HepG2 (cell line): Measurements from ENCODE around the gene HES7. TPM values are rescaled to one million over a fixed set of nuclear protein-coding genes. Genes with fewer than 3 reads are reported as not detected.

Experiments used
- AGO2 ChIP-seq: fragments of 200-400 bp; formaldehyde crosslinking; optimal IDR thresholded peaks from 2 replicates; pipeline ENCODE3; 2017; ENCODE audit warnings: mild to moderate bottlenecking, low read depth, low read length, moderate library complexity
- AKAP8 ChIP-seq: sonication (generic); formaldehyde crosslinking; IDR thresholded peaks from 2 replicates; pipeline ENCODE4 v1.5.1; 2020; ENCODE audit warnings: mild to moderate bottlenecking, missing genetic modification reagents
- ARNT2 ChIP-seq: sonication (generic); formaldehyde crosslinking; IDR thresholded peaks from 2 replicates; pipeline ENCODE4 v1.8.0; 2022; ENCODE audit warnings: mild to moderate bottlenecking, low read depth, missing genetic modification reagents, moderate library complexity
- ATF3 ChIP-seq: sonication (generic); formaldehyde crosslinking; IDR thresholded peaks from 2 replicates; pipeline ENCODE4 v1.4.0; 2020; ENCODE audit warnings: missing genetic modification reagents
- BCL3 ChIP-seq: sonication (generic); formaldehyde crosslinking; IDR thresholded peaks from 2 replicates; pipeline ENCODE4 v1.5.1; 2020; ENCODE audit warnings: mild to moderate bottlenecking, missing genetic modification reagents, moderate library complexity
- BRD4 ChIP-seq: sonication (generic); formaldehyde crosslinking; IDR thresholded peaks from 2 replicates; pipeline ENCODE4 v1.4.0; 2020; ENCODE audit warnings: missing genetic modification reagents
- CBX1 ChIP-seq: IDR thresholded peaks from one replicate; pipeline ENCODE4 v1.6.1; 2016; ENCODE audit warnings: antibody characterized with exemption, low read depth
- ELF1 ChIP-seq: sonication (generic); formaldehyde crosslinking; IDR thresholded peaks from 2 replicates; pipeline ENCODE4 v1.4.0; 2020; ENCODE audit warnings: missing genetic modification reagents
- ELK4 ChIP-seq: sonication (generic); formaldehyde crosslinking; IDR thresholded peaks from 2 replicates; pipeline ENCODE4 v1.9.0; 2021; ENCODE audit warnings: missing genetic modification reagents, borderline replicate concordance
- ISX ChIP-seq: sonication (generic); formaldehyde crosslinking; conservative IDR thresholded peaks from 2 replicates; pipeline ENCODE4 v1.5.0; 2020; ENCODE audit warnings: missing genetic modification reagents
- KDM5A ChIP-seq: fragments of 200-600 bp; sonication (generic); IDR thresholded peaks from 2 replicates; pipeline ENCODE4 v1.7.0; 2018; ENCODE audit warnings: antibody characterized with exemption, mild to moderate bottlenecking, low read length, borderline replicate concordance
- MAX ChIP-seq: IDR thresholded peaks from 2 replicates; pipeline ENCODE4 v1.6.1; 2012; ENCODE audit warnings: inconsistent platforms
- MTA1 ChIP-seq: sonication (generic); formaldehyde crosslinking; IDR thresholded peaks from 2 replicates; pipeline ENCODE4 v1.4.0; 2020; ENCODE audit warnings: missing genetic modification reagents, mild to moderate bottlenecking, borderline replicate concordance
- PAX8 ChIP-seq: sonication (generic); formaldehyde crosslinking; IDR thresholded peaks from 2 replicates; pipeline ENCODE4 v1.8.0; 2022; ENCODE audit warnings: mild to moderate bottlenecking, missing genetic modification reagents, borderline replicate concordance
- RBAK ChIP-seq: sonication (generic); formaldehyde crosslinking; IDR thresholded peaks from 2 replicates; pipeline ENCODE4 v1.5.1; 2020; ENCODE audit warnings: mild to moderate bottlenecking, missing genetic modification reagents
- SP2 ChIP-seq: sonication (generic); formaldehyde crosslinking; IDR thresholded peaks from 2 replicates; pipeline ENCODE4 v1.5.1; 2020; ENCODE audit warnings: mild to moderate bottlenecking, missing genetic modification reagents
- SRF ChIP-seq: IDR thresholded peaks from 2 replicates; pipeline ENCODE4 v1.6.1; 2011; ENCODE audit warnings: mild to moderate bottlenecking, low read depth, low read length, moderate library complexity
- YEATS4 ChIP-seq: sonication (generic); formaldehyde crosslinking; IDR thresholded peaks from 2 replicates; pipeline ENCODE4 v1.4.0; 2020; ENCODE audit warnings: missing genetic modification reagents, borderline replicate concordance
- ZFY ChIP-seq: sonication (generic); formaldehyde crosslinking; IDR thresholded peaks from 2 replicates; pipeline ENCODE4 v1.4.0; 2020; ENCODE audit warnings: missing genetic modification reagents
- ZNF234 ChIP-seq: sonication (generic); formaldehyde crosslinking; conservative IDR thresholded peaks from 2 replicates; pipeline ENCODE4 v1.5.1; 2020; ENCODE audit warnings: mild to moderate bottlenecking, missing genetic modification reagents
- ZNF446 ChIP-seq: sonication (generic); formaldehyde crosslinking; IDR thresholded peaks from 2 replicates; pipeline ENCODE4 v1.5.0; 2020; ENCODE audit warnings: mild to moderate bottlenecking, missing genetic modification reagents
- ZNF513 ChIP-seq: sonication (generic); formaldehyde crosslinking; conservative IDR thresholded peaks from 2 replicates; pipeline ENCODE4 v1.5.0; 2020; ENCODE audit warnings: missing genetic modification reagents
- ZNF740 ChIP-seq: sonication (generic); formaldehyde crosslinking; IDR thresholded peaks from 2 replicates; pipeline ENCODE4 v1.4.0; 2020; ENCODE audit warnings: missing genetic modification reagents
- ZNF891 ChIP-seq: sonication (generic); formaldehyde crosslinking; IDR thresholded peaks from 2 replicates; pipeline ENCODE4 v1.5.0; 2020; ENCODE audit warnings: mild to moderate bottlenecking, missing genetic modification reagents
- polyA plus RNA-seq, 8 experiments: library from polyadenylated mRNA; depleted of rRNA in 3 of 8; stranded (reverse) in 7 of 8; unstranded in 1 of 8; fragments of >200 nt; fragmentation: Illumina TruSeq in 4 of 8; extraction: Trizol in 4 of 8; gene quantifications; 2 replicates each; pipeline versions ENCODE4 v1.2.1 to v1.2.3, GENCODE V29; 2011 to 2016; ENCODE audit warnings: low read depth in 4 of 8, missing spikeins in 1 of 8, mixed read lengths in 1 of 8; ENCODE audit not compliant: insufficient read depth in 1 of 8
- total RNA-seq, 5 experiments: library from RNA; depleted of rRNA; stranded (reverse); fragments of >200 nt; fragmentation: Illumina TruSeq; extraction: Trizol; gene quantifications; 2 replicates each; pipeline ENCODE4 v1.2.3, GENCODE V29; 2016; ENCODE audit warnings: low read depth in 1 of 5

The HES7 gene
- total and polyA plus RNA-seq, 2 of the 13 experiments (the other 11 are each of a cell fraction or from before 2014, with no cell fraction given) = not detected

- peak; percentile 49; the same call in 1 of the 2 replicates for TF ChIP-seq AKAP8 (CRISPR knock-in tag)
- TF ChIP-seq SRF = no peak
- 0 out of 2 replicates have a peak, but pooled peaks have one; percentile 23 for TF ChIP-seq ATF3 (CRISPR knock-in tag)
- peak; percentile 51 for TF ChIP-seq AGO2
- TF ChIP-seq CBX1 = no peak
- TF ChIP-seq BCL3 (CRISPR knock-in tag) = peak; percentile 79; the same call in 1 of the 2 replicates
- 0 out of 2 replicates have a peak, but pooled peaks have one; percentile 73 for TF ChIP-seq ZNF513 (CRISPR knock-in tag)
- peak; percentile 66 for TF ChIP-seq MAX
- TF ChIP-seq RBAK = no peak
- TF ChIP-seq MTA1 (CRISPR knock-in tag) = no peak
- TF ChIP-seq ZNF446 = peak; percentile 57; the same call in 1 of the 2 replicates
- TF ChIP-seq ZNF234 = no peak
- TF ChIP-seq ARNT2 (CRISPR knock-in tag) = peak; percentile 55; the same call in 1 of the 2 replicates
- TF ChIP-seq ISX (CRISPR knock-in tag) = no peak
- no peak for TF ChIP-seq ELK4 (CRISPR knock-in tag)
- TF ChIP-seq SP2 = 0 out of 2 replicates have a peak, but pooled peaks have one; percentile 48
- TF ChIP-seq ZNF740 = 0 out of 2 replicates have a peak, but pooled peaks have one; percentile 17
- TF ChIP-seq ELF1 (CRISPR knock-in tag) = no peak
- TF ChIP-seq KDM5A = peak; percentile 32; the same call in 1 of the 2 replicates
- TF ChIP-seq BRD4 (CRISPR knock-in tag) = 0 out of 2 replicates have a peak, but pooled peaks have one; percentile 15
- TF ChIP-seq YEATS4 = peak; percentile 70; the same call in 1 of the 2 replicates
- TF ChIP-seq ZNF891 (CRISPR knock-in tag) = peak; percentile 18; the same call in 1 of the 2 replicates
- TF ChIP-seq ZFY = peak; percentile 77
- TF ChIP-seq PAX8 (CRISPR knock-in tag) = peak; percentile 29; the same call in 1 of the 2 replicates
Observed at GRCh38 chr17:8162233-8162996, 38.5 kb upstream of the HES7 start, which contains the start of gene VAMP2 (continued).
